ENCODE measurements around the gene HIPK2.
A peak's percentile ranks its signal among the peaks of the same experiment; 100 is the strongest.

Gene HIPK2

GRCh38 chr7:139525750-139526149 lies 252.0 kb downstream of the HIPK2 start:
- Histone ChIP-seq H4K20me1 (ENCODE audit: insufficient read depth, low read length, poor library complexity, severe bottlenecking) (no peaks in the 10 kb centered on the region), H3K4me3 (ENCODE audit: low read length, poor library complexity, severe bottlenecking) (no peak overlapping the region), H3K9ac (ENCODE audit: low read depth, low read length, poor library complexity, severe bottlenecking) (no peak overlapping the region), H3K9me2 (replicated peaks; ENCODE audit: low read depth, low read length) (no peaks in the 10 kb centered on the region), H3K27me3 (ENCODE audit: insufficient read depth, low read length, poor library complexity, severe bottlenecking) (no peaks in the 10 kb centered on the region), H3K4me1 (ENCODE audit: insufficient read depth, low read length, poor library complexity, severe bottlenecking) (peaks cover 31% of the 10 kb centered on the region), H2AFZ (ENCODE audit: low read length) (peak overlapping the region; percentile 21; the same call in 1 of the 2 replicates), H3K36me3 (ENCODE audit: insufficient read depth, low read length) (no peaks in the 10 kb centered on the region), H3K9me3 (ENCODE audit: insufficient read depth, low read depth, low read length) (no peaks in the 10 kb centered on the region), H3K79me2 (ENCODE audit: insufficient read depth, low read length) (no peaks in the 10 kb centered on the region), H3K4me2 (ENCODE audit: low read depth, low read length, poor library complexity, severe bottlenecking) (no peak overlapping the region), H3F3A (ENCODE audit: low read depth) (no peaks in the 10 kb centered on the region)
- TF ChIP-seq EZH2phosphoT487 (IDR thresholded peaks at IDR 0.05; ENCODE audit: borderline replicate concordance): no peak
- no peak for TF ChIP-seq CTCF (conservative IDR thresholded peaks at IDR 0.05; ENCODE audit: low read length)

DNA sequence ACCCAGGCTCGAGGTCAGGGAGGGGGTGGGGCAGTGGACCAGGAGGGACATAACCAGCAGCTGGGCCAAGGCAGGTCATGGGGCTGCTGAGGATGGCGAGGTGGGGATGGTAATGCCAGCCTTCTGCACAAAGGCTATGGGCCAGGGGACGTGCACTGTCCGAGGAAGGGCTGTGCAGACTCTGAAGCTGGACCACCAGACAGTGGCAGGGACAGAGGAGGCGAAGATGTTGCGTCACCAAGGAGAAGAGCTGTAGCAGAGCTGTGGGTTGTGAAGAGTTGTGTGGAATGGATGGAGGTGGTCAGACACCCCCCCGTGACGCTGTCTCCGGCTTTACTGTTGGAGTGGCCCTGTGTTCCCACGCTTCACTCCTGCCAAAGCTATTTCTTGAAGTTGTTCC lies 252.6 kb downstream of the HIPK2 start:
- Histone ChIP-seq H3K27me3 (ENCODE audit: insufficient read depth, low read length, poor library complexity, severe bottlenecking) (no peaks in the 10 kb centered on the region), H3K4me3 (ENCODE audit: low read length, poor library complexity, severe bottlenecking) (no peak overlapping the region), H3K79me2 (ENCODE audit: insufficient read depth, low read length) (no peaks in the 10 kb centered on the region), H3K4me2 (ENCODE audit: low read depth, low read length, poor library complexity, severe bottlenecking) (no peak overlapping the region), H4K20me1 (ENCODE audit: insufficient read depth, low read length, poor library complexity, severe bottlenecking) (no peaks in the 10 kb centered on the region), H2AFZ (ENCODE audit: low read length) (no peak overlapping the region), H3K9me3 (ENCODE audit: insufficient read depth, low read depth, low read length) (no peaks in the 10 kb centered on the region), H3K4me1 (ENCODE audit: insufficient read depth, low read length, poor library complexity, severe bottlenecking) (peaks cover 31% of the 10 kb centered on the region), H3F3A (ENCODE audit: low read depth) (no peaks in the 10 kb centered on the region), H3K36me3 (ENCODE audit: insufficient read depth, low read length) (no peaks in the 10 kb centered on the region), H3K9me2 (replicated peaks; ENCODE audit: low read depth, low read length) (no peaks in the 10 kb centered on the region), H3K9ac (ENCODE audit: low read depth, low read length, poor library complexity, severe bottlenecking) (no peak overlapping the region)
- TF ChIP-seq CTCF (conservative IDR thresholded peaks at IDR 0.05; ENCODE audit: low read length) (no peak), EZH2phosphoT487 (IDR thresholded peaks at IDR 0.05; ENCODE audit: borderline replicate concordance) (no peak)

- H2AFZ ChIP-seq (ENCODE audit: low read length): no peak overlapping the region
- no peaks in the 10 kb centered on the region for H4K20me1 ChIP-seq (ENCODE audit: insufficient read depth, low read length, poor library complexity, severe bottlenecking)
- H3K79me2 ChIP-seq (ENCODE audit: insufficient read depth, low read length): no peaks in the 10 kb centered on the region
- TF ChIP-seq CTCF (conservative IDR thresholded peaks at IDR 0.05; ENCODE audit: low read length): no peak
- no peak for TF ChIP-seq EZH2phosphoT487 (IDR thresholded peaks at IDR 0.05; ENCODE audit: borderline replicate concordance)
- no peak overlapping the region for H3K4me2 ChIP-seq (ENCODE audit: low read depth, low read length, poor library complexity, severe bottlenecking)
- no peak overlapping the region for H3K9ac ChIP-seq (ENCODE audit: low read depth, low read length, poor library complexity, severe bottlenecking)
- peaks cover 31% of the 10 kb centered on the region for H3K4me1 ChIP-seq (ENCODE audit: insufficient read depth, low read length, poor library complexity, severe bottlenecking)
- no peaks in the 10 kb centered on the region for H3K9me3 ChIP-seq (ENCODE audit: insufficient read depth, low read depth, low read length)
- no peaks in the 10 kb centered on the region for H3K36me3 ChIP-seq (ENCODE audit: insufficient read depth, low read length)
- no peak overlapping the region for H3K4me3 ChIP-seq (ENCODE audit: low read length, poor library complexity, severe bottlenecking)
- H3K9me2 ChIP-seq (replicated peaks; ENCODE audit: low read depth, low read length): no peaks in the 10 kb centered on the region
- no peaks in the 10 kb centered on the region for H3K27me3 ChIP-seq (ENCODE audit: insufficient read depth, low read length, poor library complexity, severe bottlenecking)
- no peaks in the 10 kb centered on the region for H3F3A ChIP-seq (ENCODE audit: low read depth)
These were observed 253.6 kb downstream of the HIPK2 start for GRCh38 chr7:139523968-139524815.
